ENCODE results near the gene KLK12. TPM values are rescaled to one million over a fixed set of nuclear protein-coding genes. Genes with fewer than 3 reads are reported as not detected.

KLK12 gene
- polyA plus RNA-seq, 1 donor from 2014 or later = not detected

GRCh38 chr19:50979758-50980157, 55.0 kb downstream of the KLK12 start:
- no peaks in the 10 kb centered on the region for H3K9me3 ChIP-seq (ENCODE audit: low read length)
- no peak overlapping the region for H3K4me3 ChIP-seq (ENCODE audit: low read length)
- H2AFZ ChIP-seq (ENCODE audit: low read depth, low read length) = no peak overlapping the region
- no peak overlapping the region for H3K27ac ChIP-seq (ENCODE audit: low read length)
- TF ChIP-seq CTCF (IDR thresholded peaks at IDR 0.05; ENCODE audit: poor library complexity, severe bottlenecking) (no peak), REST (IDR thresholded peaks at IDR 0.05; ENCODE audit: borderline replicate concordance) (no peak), MXI1 (conservative IDR thresholded peaks at IDR 0.05; ENCODE audit: poor library complexity, severe bottlenecking) (no peak), TAF1 (IDR thresholded peaks at IDR 0.05; ENCODE audit: low read depth) (no peak), POLR2AphosphoS5 (IDR thresholded peaks at IDR 0.05) (no peak)
- H4K20me1 ChIP-seq (ENCODE audit: insufficient read depth) = no peaks in the 10 kb centered on the region
- no peak overlapping the region for H3K9ac ChIP-seq (ENCODE audit: low read length)
- no peaks in the 10 kb centered on the region for H3K79me2 ChIP-seq (replicated peaks; ENCODE audit: insufficient read depth, low read length)
- H3K36me3 ChIP-seq (ENCODE audit: insufficient read depth, low read length) = no peaks in the 10 kb centered on the region
- no peaks in the 10 kb centered on the region for H3K9me2 ChIP-seq (ENCODE audit: insufficient read depth, low read length)
- no peaks in the 10 kb centered on the region for H3K27me3 ChIP-seq (ENCODE audit: insufficient read depth, low read depth, low read length)
- no peaks in the 10 kb centered on the region for H3F3A ChIP-seq (ENCODE audit: insufficient read depth, low read length, poor library complexity, severe bottlenecking)
- H3K4me2 ChIP-seq (ENCODE audit: low read length) = no peak overlapping the region

Other genes starting within 250 kb of the KLK12 start
- not detected in 2 replicates for gene ACP4, start 244.6 kb downstream of the KLK12 start, polyA plus RNA-seq
- not detected in 2 replicates for gene KLK1, start 211.2 kb downstream of the KLK12 start, polyA plus RNA-seq
- gene KLK15, start 201.4 kb downstream of the KLK12 start, polyA plus RNA-seq = not detected in 2 replicates
- gene KLK3, start 180.1 kb downstream of the KLK12 start, polyA plus RNA-seq = not detected in 2 replicates
- gene KLK2, start 161.6 kb downstream of the KLK12 start, polyA plus RNA-seq = not detected in 2 replicates
- not detected in 2 replicates for gene KLK4, start 123.6 kb downstream of the KLK12 start, polyA plus RNA-seq
- gene KLK5, start 82.0 kb downstream of the KLK12 start, polyA plus RNA-seq = not detected in 2 replicates
- gene KLK6, start 65.4 kb downstream of the KLK12 start, polyA plus RNA-seq = not detected in 2 replicates
- gene KLK7, start 51.1 kb downstream of the KLK12 start, polyA plus RNA-seq = not detected in 2 replicates
- gene KLK8, start 33.4 kb downstream of the KLK12 start, polyA plus RNA-seq = not detected in 2 replicates
- gene KLK10, start 15.3 kb downstream of the KLK12 start, polyA plus RNA-seq = 0.73 TPM in 1 of 2 replicates, not detected in the other
- gene KLK11, start 8.4 kb downstream of the KLK12 start, polyA plus RNA-seq = not detected in 2 replicates
- not detected in 2 replicates for gene KLK13, start 30.1 kb upstream of the KLK12 start, polyA plus RNA-seq
- not detected in 2 replicates for gene KLK14, start 47.9 kb upstream of the KLK12 start, polyA plus RNA-seq
- gene CTU1, start 73.4 kb upstream of the KLK12 start, polyA plus RNA-seq = 12.6 and 16.4 TPM in 2 replicates
- gene SIGLEC9, start 89.9 kb upstream of the KLK12 start, polyA plus RNA-seq = not detected in 2 replicates
- gene SIGLEC7, start 107.3 kb upstream of the KLK12 start, polyA plus RNA-seq = not detected in 2 replicates
- not detected in 2 replicates for gene CD33, start 190.1 kb upstream of the KLK12 start, polyA plus RNA-seq
- gene SIGLECL1, start 216.1 kb upstream of the KLK12 start, polyA plus RNA-seq = not detected in 2 replicates

All from neural cell (in vitro differentiated cells).